ENCODE data around the gene MDFI. TPM values are rescaled to one million over a fixed set of nuclear protein-coding genes. Genes with fewer than 3 reads are reported as not detected.
A peak's percentile ranks its signal among the peaks of the same experiment; 100 is the strongest.

MDFI gene
- total and polyA plus RNA-seq, 2 experiments from 2014 or later: 2.8 to 51.4 TPM

GRCh38 chr6:41680182-41680965 lies 42.1 kb downstream of the MDFI start:
- Histone ChIP-seq H3K79me2 (replicated peaks; ENCODE audit: insufficient read depth) (no peaks in the 10 kb centered on the region), H3K27me3 (ENCODE audit: insufficient read depth) (peaks cover 12% of the 10 kb centered on the region; the same call in 1 of the 2 replicates), H3K4me2 (peak overlapping the region; percentile 62), H3F3A (replicated peaks; ENCODE audit: low read depth) (no peaks in the 10 kb centered on the region), H2AFZ (peak overlapping the region; percentile 61; the same call in 1 of the 2 replicates), H3K27ac (ENCODE audit: low read depth) (no peak overlapping the region), H3K4me3 (no peak overlapping the region), H4K20me1 (replicated peaks; ENCODE audit: insufficient read depth) (no peaks in the 10 kb centered on the region), H3K9me2 (ENCODE audit: insufficient read depth) (no peaks in the 10 kb centered on the region), H3K4me1 (ENCODE audit: insufficient read depth) (peaks cover 28% of the 10 kb centered on the region), H3K36me3 (ENCODE audit: insufficient read depth) (no peaks in the 10 kb centered on the region)
- Mint-ChIP-seq H3K27me3 (ENCODE audit: insufficient read depth, low read depth, poor library complexity) (peaks cover 15% of the 10 kb centered on the region), H3K36me3 (ENCODE audit: low read depth) (no peaks in the 10 kb centered on the region), H3K4me1 (peaks cover 40% of the 10 kb centered on the region), H3K4me3 (no peak overlapping the region; the same call in 2 of the 3 replicates), H3K9me3 (no peaks in the 10 kb centered on the region), H3K27ac (no peak overlapping the region)
- TF ChIP-seq CREB1 (CRISPR knock-in tag; IDR thresholded peaks at IDR 0.05; ENCODE audit: low read depth) (no peak), EZH2 (IDR thresholded peaks at IDR 0.05; ENCODE audit: low read depth, unreplicated experiment) (no peak), JUNB (IDR thresholded peaks at IDR 0.05; ENCODE audit: unreplicated experiment) (no peak), ZNF331 (CRISPR knock-in tag; IDR thresholded peaks at IDR 0.05; ENCODE audit: low read depth) (no peak), STAT1 (IDR thresholded peaks at IDR 0.05; ENCODE audit: unreplicated experiment) (no peak), ZNF114 (CRISPR knock-in tag; IDR thresholded peaks at IDR 0.05) (no peak), NANOG (IDR thresholded peaks at IDR 0.05; ENCODE audit: borderline replicate concordance) (no peak), POLR2AphosphoS5 (IDR thresholded peaks at IDR 0.05; ENCODE audit: low read depth) (no peak), CTCF (conservative IDR thresholded peaks at IDR 0.05; ENCODE audit: low read depth in 2 of 2) (no peak), EZH2phosphoT487 (IDR thresholded peaks at IDR 0.05; ENCODE audit: unreplicated experiment) (no peak)
- TF ChIP-seq, protein P1, sequence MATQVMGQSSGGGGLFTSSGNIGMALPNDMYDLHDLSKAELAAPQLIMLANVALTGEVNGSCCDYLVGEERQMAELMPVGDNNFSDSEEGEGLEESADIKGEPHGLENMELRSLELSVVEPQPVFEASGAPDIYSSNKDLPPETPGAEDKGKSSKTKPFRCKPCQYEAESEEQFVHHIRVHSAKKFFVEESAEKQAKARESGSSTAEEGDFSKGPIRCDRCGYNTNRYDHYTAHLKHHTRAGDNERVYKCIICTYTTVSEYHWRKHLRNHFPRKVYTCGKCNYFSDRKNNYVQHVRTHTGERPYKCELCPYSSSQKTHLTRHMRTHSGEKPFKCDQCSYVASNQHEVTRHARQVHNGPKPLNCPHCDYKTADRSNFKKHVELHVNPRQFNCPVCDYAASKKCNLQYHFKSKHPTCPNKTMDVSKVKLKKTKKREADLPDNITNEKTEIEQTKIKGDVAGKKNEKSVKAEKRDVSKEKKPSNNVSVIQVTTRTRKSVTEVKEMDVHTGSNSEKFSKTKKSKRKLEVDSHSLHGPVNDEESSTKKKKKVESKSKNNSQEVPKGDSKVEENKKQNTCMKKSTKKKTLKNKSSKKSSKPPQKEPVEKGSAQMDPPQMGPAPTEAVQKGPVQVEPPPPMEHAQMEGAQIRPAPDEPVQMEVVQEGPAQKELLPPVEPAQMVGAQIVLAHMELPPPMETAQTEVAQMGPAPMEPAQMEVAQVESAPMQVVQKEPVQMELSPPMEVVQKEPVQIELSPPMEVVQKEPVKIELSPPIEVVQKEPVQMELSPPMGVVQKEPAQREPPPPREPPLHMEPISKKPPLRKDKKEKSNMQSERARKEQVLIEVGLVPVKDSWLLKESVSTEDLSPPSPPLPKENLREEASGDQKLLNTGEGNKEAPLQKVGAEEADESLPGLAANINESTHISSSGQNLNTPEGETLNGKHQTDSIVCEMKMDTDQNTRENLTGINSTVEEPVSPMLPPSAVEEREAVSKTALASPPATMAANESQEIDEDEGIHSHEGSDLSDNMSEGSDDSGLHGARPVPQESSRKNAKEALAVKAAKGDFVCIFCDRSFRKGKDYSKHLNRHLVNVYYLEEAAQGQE (IDR thresholded peaks at IDR 0.05; ENCODE audit: unreplicated experiment): no peak
- TF ChIP-seq, protein P2, sequence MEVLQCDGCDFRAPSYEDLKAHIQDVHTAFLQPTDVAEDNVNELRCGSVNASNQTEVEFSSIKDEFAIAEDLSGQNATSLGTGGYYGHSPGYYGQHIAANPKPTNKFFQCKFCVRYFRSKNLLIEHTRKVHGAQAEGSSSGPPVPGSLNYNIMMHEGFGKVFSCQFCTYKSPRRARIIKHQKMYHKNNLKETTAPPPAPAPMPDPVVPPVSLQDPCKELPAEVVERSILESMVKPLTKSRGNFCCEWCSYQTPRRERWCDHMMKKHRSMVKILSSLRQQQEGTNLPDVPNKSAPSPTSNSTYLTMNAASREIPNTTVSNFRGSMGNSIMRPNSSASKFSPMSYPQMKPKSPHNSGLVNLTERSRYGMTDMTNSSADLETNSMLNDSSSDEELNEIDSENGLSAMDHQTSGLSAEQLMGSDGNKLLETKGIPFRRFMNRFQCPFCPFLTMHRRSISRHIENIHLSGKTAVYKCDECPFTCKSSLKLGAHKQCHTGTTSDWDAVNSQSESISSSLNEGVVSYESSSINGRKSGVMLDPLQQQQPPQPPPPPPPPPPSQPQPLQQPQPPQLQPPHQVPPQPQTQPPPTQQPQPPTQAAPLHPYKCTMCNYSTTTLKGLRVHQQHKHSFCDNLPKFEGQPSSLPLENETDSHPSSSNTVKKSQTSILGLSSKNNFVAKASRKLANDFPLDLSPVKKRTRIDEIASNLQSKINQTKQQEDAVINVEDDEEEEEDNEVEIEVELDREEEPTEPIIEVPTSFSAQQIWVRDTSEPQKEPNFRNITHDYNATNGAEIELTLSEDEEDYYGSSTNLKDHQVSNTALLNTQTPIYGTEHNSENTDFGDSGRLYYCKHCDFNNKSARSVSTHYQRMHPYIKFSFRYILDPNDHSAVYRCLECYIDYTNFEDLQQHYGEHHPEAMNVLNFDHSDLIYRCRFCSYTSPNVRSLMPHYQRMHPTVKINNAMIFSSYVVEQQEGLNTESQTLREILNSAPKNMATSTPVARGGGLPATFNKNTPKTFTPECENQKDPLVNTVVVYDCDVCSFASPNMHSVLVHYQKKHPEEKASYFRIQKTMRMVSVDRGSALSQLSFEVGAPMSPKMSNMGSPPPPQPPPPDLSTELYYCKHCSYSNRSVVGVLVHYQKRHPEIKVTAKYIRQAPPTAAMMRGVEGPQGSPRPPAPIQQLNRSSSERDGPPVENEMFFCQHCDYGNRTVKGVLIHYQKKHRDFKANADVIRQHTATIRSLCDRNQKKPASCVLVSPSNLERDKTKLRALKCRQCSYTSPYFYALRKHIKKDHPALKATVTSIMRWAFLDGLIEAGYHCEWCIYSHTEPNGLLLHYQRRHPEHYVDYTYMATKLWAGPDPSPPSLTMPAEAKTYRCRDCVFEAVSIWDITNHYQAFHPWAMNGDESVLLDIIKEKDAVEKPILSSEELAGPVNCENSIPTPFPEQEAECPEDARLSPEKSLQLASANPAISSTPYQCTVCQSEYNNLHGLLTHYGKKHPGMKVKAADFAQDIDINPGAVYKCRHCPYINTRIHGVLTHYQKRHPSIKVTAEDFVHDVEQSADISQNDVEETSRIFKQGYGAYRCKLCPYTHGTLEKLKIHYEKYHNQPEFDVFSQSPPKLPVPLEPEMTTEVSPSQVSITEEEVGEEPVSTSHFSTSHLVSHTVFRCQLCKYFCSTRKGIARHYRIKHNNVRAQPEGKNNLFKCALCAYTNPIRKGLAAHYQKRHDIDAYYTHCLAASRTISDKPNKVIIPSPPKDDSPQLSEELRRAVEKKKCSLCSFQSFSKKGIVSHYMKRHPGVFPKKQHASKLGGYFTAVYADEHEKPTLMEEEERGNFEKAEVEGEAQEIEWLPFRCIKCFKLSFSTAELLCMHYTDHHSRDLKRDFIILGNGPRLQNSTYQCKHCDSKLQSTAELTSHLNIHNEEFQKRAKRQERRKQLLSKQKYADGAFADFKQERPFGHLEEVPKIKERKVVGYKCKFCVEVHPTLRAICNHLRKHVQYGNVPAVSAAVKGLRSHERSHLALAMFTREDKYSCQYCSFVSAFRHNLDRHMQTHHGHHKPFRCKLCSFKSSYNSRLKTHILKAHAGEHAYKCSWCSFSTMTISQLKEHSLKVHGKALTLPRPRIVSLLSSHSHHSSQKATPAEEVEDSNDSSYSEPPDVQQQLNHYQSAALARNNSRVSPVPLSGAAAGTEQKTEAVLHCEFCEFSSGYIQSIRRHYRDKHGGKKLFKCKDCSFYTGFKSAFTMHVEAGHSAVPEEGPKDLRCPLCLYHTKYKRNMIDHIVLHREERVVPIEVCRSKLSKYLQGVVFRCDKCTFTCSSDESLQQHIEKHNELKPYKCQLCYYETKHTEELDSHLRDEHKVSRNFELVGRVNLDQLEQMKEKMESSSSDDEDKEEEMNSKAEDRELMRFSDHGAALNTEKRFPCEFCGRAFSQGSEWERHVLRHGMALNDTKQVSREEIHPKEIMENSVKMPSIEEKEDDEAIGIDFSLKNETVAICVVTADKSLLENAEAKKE (CRISPR knock-in tag; IDR thresholded peaks at IDR 0.05): no peak
- TF ChIP-seq, protein P3, sequence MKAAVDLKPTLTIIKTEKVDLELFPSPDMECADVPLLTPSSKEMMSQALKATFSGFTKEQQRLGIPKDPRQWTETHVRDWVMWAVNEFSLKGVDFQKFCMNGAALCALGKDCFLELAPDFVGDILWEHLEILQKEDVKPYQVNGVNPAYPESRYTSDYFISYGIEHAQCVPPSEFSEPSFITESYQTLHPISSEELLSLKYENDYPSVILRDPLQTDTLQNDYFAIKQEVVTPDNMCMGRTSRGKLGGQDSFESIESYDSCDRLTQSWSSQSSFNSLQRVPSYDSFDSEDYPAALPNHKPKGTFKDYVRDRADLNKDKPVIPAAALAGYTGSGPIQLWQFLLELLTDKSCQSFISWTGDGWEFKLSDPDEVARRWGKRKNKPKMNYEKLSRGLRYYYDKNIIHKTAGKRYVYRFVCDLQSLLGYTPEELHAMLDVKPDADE (IDR thresholded peaks at IDR 0.05): no peak
- ATAC-seq (no peak), DNase-seq (ENCODE audit: low spot score) (peak; percentile 44)
